Colonic mucosa (tissue), 4 donors: ENCODE results near the gene SNX5. TPM values are rescaled to one million over a fixed set of nuclear protein-coding genes. Genes with fewer than 3 reads are reported as not detected.

Experiments used
- DNase-seq: peaks from one replicate; pipeline ENCODE4 v3.0.0-alpha.2; 2020
- H3K27ac ChIP-seq: fragments of 200-600 bp; one replicate; pipeline ENCODE4 v1.8.0; 2021
- H3K27me3 ChIP-seq: fragments of 200-600 bp; one replicate; pipeline ENCODE4 v1.8.0; 2021
- H3K36me3 ChIP-seq: fragments of 200-600 bp; one replicate; pipeline ENCODE4 v1.8.0; 2021
- H3K4me1 ChIP-seq: fragments of 200-600 bp; one replicate; pipeline ENCODE4 v1.8.0; 2021; ENCODE audit warnings: mild to moderate bottlenecking
- H3K4me3 ChIP-seq: fragments of 200-600 bp; one replicate; pipeline ENCODE4 v1.8.0; 2021
- H3K9ac ChIP-seq, 2 donors: one replicate each; pipeline ENCODE4 v1.7.0; 2013; ENCODE audit warnings: control low read depth in 2 of 2, low read depth in 2 of 2, low read length in 2 of 2
- H3K9me3 ChIP-seq: fragments of 200-600 bp; one replicate; pipeline ENCODE4 v1.8.0; 2021
- intact Hi-C: fragments of 100-400 bp; cut with DNase I; formaldehyde crosslinking; loops from one replicate; pipeline ENCODE4 v1.14.1; 2022
- total RNA-seq, 2 donors: library from RNA; stranded (reverse); fragmentation: NEBNext Ultra II Directional in 1 of 2; extraction: Animal tissue kit (Norgen Biotek cat#: 25700) in 1 of 2; gene quantifications; one replicate each; pipeline ENCODE4 v1.2.1, GENCODE V29; 2021
- TF ChIP-seq, protein P1 (sequence below): fragments of 200-600 bp; IDR thresholded peaks from one replicate; pipeline ENCODE4 v1.8.0; 2022; ENCODE audit warnings: antibody characterized with exemption, mild to moderate bottlenecking
- donor health status: healthy.
- donor health status: DM: no; HTN: no; CAD: no.
- donor health status: DM: no; HTN: no; CAD: no.

The SNX5 gene
- total RNA-seq, 2 donors from 2014 or later, result 116 to 119 TPM

DNA sequence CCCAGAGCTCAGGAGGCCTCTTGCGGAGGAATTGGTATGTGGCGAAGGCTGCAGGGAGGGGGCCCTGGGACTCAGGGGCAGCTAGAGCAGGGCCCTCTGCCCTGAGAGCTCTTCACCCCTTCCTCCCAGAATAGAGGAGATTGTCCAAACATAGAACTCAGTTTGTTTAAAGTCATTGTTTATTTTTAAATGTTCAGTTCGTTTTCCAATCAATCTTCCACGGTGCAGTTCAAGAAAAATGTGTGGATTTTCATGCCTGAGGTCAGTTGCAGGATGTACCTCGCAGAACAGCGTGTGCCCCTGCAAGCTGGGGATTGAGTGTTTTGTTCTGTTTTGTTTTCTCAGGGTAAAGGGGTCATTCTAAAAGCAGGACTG, 37.4 kb upstream of the SNX5 start:
- no peaks in the 10 kb centered on the region for H3K9me3 ChIP-seq
- intact Hi-C loops, result no loop called here
- TF ChIP-seq, protein P1, sequence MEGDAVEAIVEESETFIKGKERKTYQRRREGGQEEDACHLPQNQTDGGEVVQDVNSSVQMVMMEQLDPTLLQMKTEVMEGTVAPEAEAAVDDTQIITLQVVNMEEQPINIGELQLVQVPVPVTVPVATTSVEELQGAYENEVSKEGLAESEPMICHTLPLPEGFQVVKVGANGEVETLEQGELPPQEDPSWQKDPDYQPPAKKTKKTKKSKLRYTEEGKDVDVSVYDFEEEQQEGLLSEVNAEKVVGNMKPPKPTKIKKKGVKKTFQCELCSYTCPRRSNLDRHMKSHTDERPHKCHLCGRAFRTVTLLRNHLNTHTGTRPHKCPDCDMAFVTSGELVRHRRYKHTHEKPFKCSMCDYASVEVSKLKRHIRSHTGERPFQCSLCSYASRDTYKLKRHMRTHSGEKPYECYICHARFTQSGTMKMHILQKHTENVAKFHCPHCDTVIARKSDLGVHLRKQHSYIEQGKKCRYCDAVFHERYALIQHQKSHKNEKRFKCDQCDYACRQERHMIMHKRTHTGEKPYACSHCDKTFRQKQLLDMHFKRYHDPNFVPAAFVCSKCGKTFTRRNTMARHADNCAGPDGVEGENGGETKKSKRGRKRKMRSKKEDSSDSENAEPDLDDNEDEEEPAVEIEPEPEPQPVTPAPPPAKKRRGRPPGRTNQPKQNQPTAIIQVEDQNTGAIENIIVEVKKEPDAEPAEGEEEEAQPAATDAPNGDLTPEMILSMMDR, result no peak
- H3K4me3 ChIP-seq, result no peak overlapping the region
- H3K27ac ChIP-seq, result no peak overlapping the region
- H3K27me3 ChIP-seq, result no peaks in the 10 kb centered on the region
- no peaks in the 10 kb centered on the region for H3K4me1 ChIP-seq
- no peak overlapping the region for H3K9ac ChIP-seq
- H3K36me3 ChIP-seq, result no peaks in the 10 kb centered on the region
- no peak for DNase-seq

DNA sequence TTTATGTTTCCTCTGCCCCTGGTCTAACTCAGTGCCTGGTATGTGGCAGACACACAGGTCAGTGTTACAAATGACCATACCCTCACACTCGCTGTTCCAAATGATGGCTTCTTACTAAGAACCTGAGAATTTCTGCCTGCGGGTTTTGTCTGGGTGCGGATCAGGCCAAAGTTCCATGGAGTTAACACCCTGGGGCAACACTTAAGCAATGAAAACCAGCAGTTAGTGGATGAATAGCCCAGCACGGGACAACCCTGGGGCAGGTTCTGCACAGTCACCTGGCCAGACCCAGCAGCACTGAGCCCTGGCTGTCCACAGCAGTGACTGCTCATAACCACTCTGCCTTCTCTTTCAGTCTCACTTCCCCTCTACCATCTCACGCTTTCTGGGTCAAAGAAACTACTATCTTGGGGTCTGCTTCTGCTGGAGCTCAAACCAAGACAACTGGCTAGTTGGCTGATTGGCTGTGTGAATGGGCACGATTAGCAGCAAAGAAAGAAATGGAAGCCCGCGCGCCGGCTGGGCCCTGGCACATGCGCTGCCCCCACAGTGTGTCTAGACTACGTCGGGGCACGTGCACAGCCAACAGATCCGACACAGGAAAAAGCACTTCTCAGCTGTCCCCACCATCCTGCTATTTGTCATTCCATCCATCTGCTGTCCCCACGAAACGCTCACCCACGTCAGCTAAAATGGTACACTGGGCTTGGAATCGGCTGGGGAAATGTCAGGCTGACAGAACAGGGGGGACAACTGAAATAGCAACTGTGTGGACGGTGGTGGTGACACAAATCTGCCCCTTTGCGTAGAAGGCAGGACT, 36.8 kb upstream of the SNX5 start:
- Histone ChIP-seq H3K27me3 (no peaks in the 10 kb centered on the region), H3K4me1 (no peaks in the 10 kb centered on the region), H3K9me3 (no peaks in the 10 kb centered on the region), H3K9ac (no peak overlapping the region), H3K27ac (no peak overlapping the region), H3K4me3 (no peak overlapping the region), H3K36me3 (no peaks in the 10 kb centered on the region)
- intact Hi-C loops, result no loop called here
- TF ChIP-seq, protein P1, result no peak
- DNase-seq, result no peak

DNA sequence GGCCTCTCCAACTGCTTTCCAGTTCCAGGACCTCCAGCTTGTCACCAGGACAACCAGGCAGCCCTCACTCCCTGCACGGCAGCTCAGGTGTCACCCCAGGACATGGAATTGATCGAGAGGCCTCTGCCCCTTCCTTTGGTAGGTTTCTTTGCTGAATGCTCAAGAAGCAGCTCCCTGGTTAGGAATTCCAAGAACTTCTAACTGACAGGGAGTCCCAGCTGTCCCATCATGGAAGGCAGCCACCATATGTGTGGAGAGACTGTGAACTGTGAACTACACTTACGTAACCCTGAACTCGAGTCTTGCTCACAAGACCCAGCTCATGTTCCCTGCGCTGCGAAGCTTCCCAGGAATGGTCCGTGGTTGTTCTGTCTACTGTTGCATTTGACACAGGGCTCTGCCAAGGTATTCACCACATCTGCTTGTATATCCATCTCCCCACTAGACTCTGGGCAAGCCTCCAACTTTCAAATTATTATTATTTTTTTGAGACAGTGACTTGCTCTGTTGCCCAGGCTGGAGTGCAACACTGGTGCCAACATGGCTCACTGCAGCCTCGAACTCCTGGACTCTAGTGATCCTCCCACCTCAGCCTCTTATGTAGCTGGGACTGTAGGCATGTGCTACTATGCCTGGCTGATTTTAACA, 35.9 kb upstream of the SNX5 start:
- Histone ChIP-seq H3K9me3 (no peaks in the 10 kb centered on the region), H3K4me3 (no peak overlapping the region), H3K9ac (no peak overlapping the region), H3K4me1 (no peaks in the 10 kb centered on the region), H3K27ac (no peak overlapping the region), H3K36me3 (no peaks in the 10 kb centered on the region), H3K27me3 (no peaks in the 10 kb centered on the region)
- intact Hi-C loops, result no loop called here
- TF ChIP-seq, protein P1, result no peak
- no peak for DNase-seq

DNA sequence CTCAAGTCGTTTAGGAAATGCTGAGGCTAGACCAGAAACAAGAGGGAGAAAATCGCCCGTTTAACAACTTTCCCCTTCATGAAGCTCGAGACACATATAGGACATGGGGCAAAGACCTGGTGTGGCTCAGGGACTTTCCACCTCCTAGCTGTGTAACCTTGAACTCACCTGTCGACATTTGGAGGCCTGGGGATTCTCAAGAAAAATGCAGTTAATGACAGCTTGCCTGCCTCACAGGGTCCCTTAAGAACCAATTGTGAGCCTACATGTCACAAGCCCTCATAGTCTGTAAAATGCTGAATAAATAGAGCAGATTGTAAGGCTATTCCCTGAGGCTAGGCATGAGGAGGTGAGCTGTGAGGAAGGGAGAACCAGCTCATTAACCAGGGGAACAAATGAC, 35.3 kb upstream of the SNX5 start:
- no peaks in the 10 kb centered on the region for H3K4me1 ChIP-seq
- intact Hi-C loops, result no loop called here
- H3K27me3 ChIP-seq, result no peaks in the 10 kb centered on the region
- no peak overlapping the region for H3K9ac ChIP-seq
- DNase-seq, result no peak
- no peaks in the 10 kb centered on the region for H3K9me3 ChIP-seq
- no peak overlapping the region for H3K4me3 ChIP-seq
- TF ChIP-seq, protein P1, result no peak
- H3K27ac ChIP-seq, result no peak overlapping the region
- no peaks in the 10 kb centered on the region for H3K36me3 ChIP-seq

DNA sequence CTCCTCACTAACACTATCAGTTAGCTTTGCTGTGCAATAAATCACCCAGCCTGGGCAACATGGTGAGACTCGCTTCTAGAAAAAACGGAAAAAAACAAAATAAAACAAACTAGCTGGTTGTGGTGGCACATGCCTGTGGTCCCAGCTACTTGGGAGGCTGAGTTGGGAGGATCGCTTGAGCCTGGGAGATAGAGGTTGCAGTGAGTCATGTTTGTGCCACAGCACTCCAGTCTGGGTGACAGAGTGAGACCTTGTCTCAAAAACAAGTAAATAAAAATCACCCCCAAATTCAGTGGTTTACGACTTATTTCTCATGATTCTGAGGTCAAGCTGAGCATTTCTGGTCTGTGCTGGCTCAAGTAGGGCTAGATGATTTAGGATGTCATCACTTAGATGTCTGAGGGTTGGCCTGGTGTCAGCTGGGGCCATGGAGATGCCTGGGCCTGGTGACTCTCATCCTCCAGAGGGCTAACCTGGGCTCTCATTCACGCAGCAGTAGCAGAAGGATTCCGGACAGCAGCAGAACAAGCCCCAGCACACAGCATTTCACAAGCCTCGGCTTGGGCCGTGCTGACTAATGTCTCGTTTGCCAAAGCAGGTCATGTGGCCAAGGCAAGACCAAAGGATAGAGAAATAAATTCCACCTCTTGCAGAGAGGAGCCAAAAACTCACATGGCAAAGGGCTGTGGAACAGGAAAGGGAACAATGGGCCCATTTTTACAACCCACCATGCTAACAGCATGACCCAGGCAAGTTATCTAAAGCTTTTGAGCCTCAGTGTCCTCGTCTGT, 32.7 kb upstream of the SNX5 start:
- Histone ChIP-seq H3K4me3 (no peak overlapping the region), H3K9me3 (no peaks in the 10 kb centered on the region), H3K4me1 (no peaks in the 10 kb centered on the region), H3K36me3 (no peaks in the 10 kb centered on the region), H3K9ac (no peak overlapping the region), H3K27ac (no peak overlapping the region), H3K27me3 (no peaks in the 10 kb centered on the region)
- DNase-seq, result no peak
- intact Hi-C loops, result no loop called here
- TF ChIP-seq, protein P1, result no peak
